ENCODE results near the gene FBP1.

- TF ChIP-seq POLR2A (IDR thresholded peaks at IDR 0.05) (no peak), CTCF (IDR thresholded peaks at IDR 0.05) (no peak)
Measured at GRCh38 chr9:94624629-94625028, 14.7 kb downstream of the FBP1 start.

Data from upper lobe of left lung (tissue), 4 donors.